Calu3 (cell line): ENCODE data around the gene SDCBP2. TPM values are rescaled to one million over a fixed set of nuclear protein-coding genes. Genes with fewer than 3 reads are reported as not detected.

Experiments
- BruUV-seq: library from RNA; stranded (reverse); fragments of 400-500 nt; replicated peaks from 2 replicates; lab custom pipeline; 2021; lab: Mats Ljungman, UMichigan
- CTCF ChIA-PET: fragments of 300-600 bp; sonication (Branson Sonifier 250); formaldehyde crosslinking; loops from one replicate; lab custom pipeline; 2022; ENCODE audit warnings: antibody characterized with exemption; lab: Charles Lee
- DNase-seq: peaks from one replicate; pipeline ENCODE4 v3.0.0; 2022
- H3K27ac Mint-ChIP-seq: one replicate; pipeline ENCODE4 v1.8.0; 2022; ENCODE audit warnings: mixed read lengths; ENCODE audit not compliant: unreplicated experiment
- H3K27me3 Mint-ChIP-seq: one replicate; pipeline ENCODE4 v1.8.0; 2022; ENCODE audit warnings: mixed read lengths; ENCODE audit not compliant: unreplicated experiment
- H3K36me3 Mint-ChIP-seq: one replicate; pipeline ENCODE4 v1.8.0; 2022; ENCODE audit warnings: mild to moderate bottlenecking, moderate library complexity, mixed read lengths; ENCODE audit not compliant: insufficient read depth, unreplicated experiment
- H3K4me1 Mint-ChIP-seq: one replicate; pipeline ENCODE4 v1.8.0; 2022; ENCODE audit warnings: mild to moderate bottlenecking, low read depth, mixed read lengths; ENCODE audit not compliant: unreplicated experiment
- H3K4me3 Mint-ChIP-seq: one replicate; pipeline ENCODE4 v1.8.0; 2022; ENCODE audit warnings: mild to moderate bottlenecking, low read depth, moderate library complexity, mixed read lengths; ENCODE audit not compliant: unreplicated experiment
- H3K9me3 Mint-ChIP-seq: one replicate; pipeline ENCODE4 v1.8.0; 2022; ENCODE audit warnings: low read depth, mixed read lengths; ENCODE audit not compliant: unreplicated experiment
- CTCF ChIP-seq: fragments of 200-600 bp; IDR thresholded peaks from one replicate; pipeline ENCODE4 v1.8.0; 2022; ENCODE audit warnings: antibody characterized with exemption; ENCODE audit not compliant: unreplicated experiment
- intact Hi-C: fragments of 100-400 bp; cut with micrococcal nuclease; formaldehyde crosslinking; loops from one replicate; pipeline ENCODE4 v1.10.0; 2022; ENCODE audit not compliant: unreplicated experiment
- total RNA-seq: library from RNA; stranded (reverse); gene quantifications from 2 replicates; pipeline ENCODE4 v1.2.3, GENCODE V29; 2022

Gene SDCBP2
- total RNA-seq, 1 experiment from 2014 or later: 8.2 TPM

GRCh38 chr20:1291191-1291741 is 37.7 kb downstream of the SDCBP2 start:
- Mint-ChIP-seq H3K4me3 (no peak overlapping the region), H3K36me3 (peaks cover 6% of the 10 kb centered on the region), H3K27me3 (peaks cover 29% of the 10 kb centered on the region), H3K9me3 (no peaks in the 10 kb centered on the region), H3K27ac (no peak overlapping the region), H3K4me1 (no peaks in the 10 kb centered on the region)
- no peak for TF ChIP-seq CTCF
- intact Hi-C loops: no loop called here
- CTCF ChIA-PET: interaction anchor here (0.6 kb wide), 1 partner anchor 12 kb away, joined by 6 read pairs; no protein-coding TSS in a partner anchor
- no peak for DNase-seq
- no TSS peak for BruUV-seq

GRCh38 chr20:1287787-1288569 is 41.0 kb downstream of the SDCBP2 start:
- DNase-seq: no peak
- Mint-ChIP-seq H3K27me3 (peaks cover 47% of the 10 kb centered on the region), H3K4me3 (no peak overlapping the region), H3K27ac (no peak overlapping the region), H3K36me3 (peaks cover 6% of the 10 kb centered on the region), H3K9me3 (no peaks in the 10 kb centered on the region), H3K4me1 (no peaks in the 10 kb centered on the region)
- no TSS peak for BruUV-seq
- intact Hi-C loops: no loop called here
- TF ChIP-seq CTCF: no peak
- CTCF ChIA-PET: no interaction called here

GRCh38 chr20:1287306-1287705 is 41.6 kb downstream of the SDCBP2 start:
- H3K4me1 Mint-ChIP-seq: no peaks in the 10 kb centered on the region
- DNase-seq: no peak
- H3K4me3 Mint-ChIP-seq: no peak overlapping the region
- H3K27me3 Mint-ChIP-seq: peaks cover 40% of the 10 kb centered on the region
- peaks cover under 1% of the 10 kb centered on the region for H3K36me3 Mint-ChIP-seq
- BruUV-seq: no TSS peak
- H3K9me3 Mint-ChIP-seq: no peaks in the 10 kb centered on the region
- intact Hi-C loops: no loop called here
- TF ChIP-seq CTCF: no peak
- CTCF ChIA-PET: no interaction called here
- H3K27ac Mint-ChIP-seq: no peak overlapping the region

GRCh38 chr20:1286267-1287024 is 42.5 kb downstream of the SDCBP2 start:
- Mint-ChIP-seq H3K9me3 (no peaks in the 10 kb centered on the region), H3K4me3 (no peak overlapping the region), H3K36me3 (peaks cover 2% of the 10 kb centered on the region), H3K27ac (no peak overlapping the region), H3K4me1 (peaks cover 3% of the 10 kb centered on the region), H3K27me3 (peaks cover 32% of the 10 kb centered on the region)
- no peak for TF ChIP-seq CTCF
- BruUV-seq: no TSS peak
- CTCF ChIA-PET: no interaction called here
- intact Hi-C loops: no loop called here
- no peak for DNase-seq
